Esophagus squamous epithelium (tissue), 5 donors: ENCODE data around the gene UQCR10. TPM values are rescaled to one million over a fixed set of nuclear protein-coding genes. Genes with fewer than 3 reads are reported as not detected.
A peak's percentile ranks its signal among the peaks of the same experiment; 100 is the strongest.

Experiments
- DNase-seq: peaks from one replicate; lab custom pipeline; 2025; lab: John Stamatoyannopoulos, UW
- H3K27ac ChIP-seq, 4 donors: fragments of 200-600 bp; sonication (generic); one replicate each; pipeline ENCODE4 v1.5.1; 2016 to 2019; ENCODE audit warnings: mild to moderate bottlenecking in 1 of 4
- H3K27me3 ChIP-seq, 4 donors: fragments of 200-600 bp; sonication (generic); 1 replicate in 3 of 4; 2 replicates in 1 of 4; pipeline versions ENCODE4 v1.5.1 to v1.6.0; 2017 to 2021; ENCODE audit warnings: antibody characterized with exemption in 1 of 4
- H3K36me3 ChIP-seq, 3 donors: fragments of 200-600 bp; sonication (generic); one replicate each; pipeline ENCODE4 v1.5.1; 2016 to 2019
- H3K4me1 ChIP-seq, 3 donors: fragments of 200-600 bp; sonication (generic); one replicate each; pipeline ENCODE4 v1.5.1; 2017 to 2019
- H3K4me3 ChIP-seq, 4 donors: fragments of 200-600 bp; sonication (generic); 1 replicate in 3 of 4; 2 replicates in 1 of 4; pipeline ENCODE4 v1.5.1; 2016 to 2019; ENCODE audit warnings: mild to moderate bottlenecking in 2 of 4, moderate library complexity in 1 of 4
- H3K9me3 ChIP-seq, 3 donors: fragments of 200-600 bp; sonication (generic); one replicate each; pipeline ENCODE4 v1.5.1; 2016 to 2019
- CTCF ChIP-seq, 6 experiments: fragments of 450-650 bp in 4 of 6; fragments of 200-600 bp in 2 of 6; sonication (generic) in 2 of 6; IDR thresholded peaks; one replicate each; pipeline ENCODE4 v1.5.1; 2016 to 2019; ENCODE audit warnings: antibody characterized with exemption in 6 of 6, mild to moderate bottlenecking in 4 of 6, moderate library complexity in 4 of 6
- POLR2A ChIP-seq, 4 donors: fragments of 450-650 bp; IDR thresholded peaks; one replicate each; pipeline ENCODE4 v1.6.1; 2017; ENCODE audit warnings: antibody characterized with exemption in 4 of 4, mild to moderate bottlenecking in 4 of 4, moderate library complexity in 3 of 4
- WGBS, 2 donors: methylation state at CpG; one replicate each; pipeline ENCODE4 v1.1.5; 2018; 5-methylcytosine and 5-hydroxymethylcytosine counted together
- intact Hi-C: fragments of 100-400 bp; cut with DNase I; formaldehyde crosslinking; loops from one replicate; pipeline ENCODE4 v1.15.0; 2022
- total RNA-seq, 4 donors: library from RNA; depleted of rRNA; stranded (reverse); fragments of >200 nt; gene quantifications; one replicate each; pipeline ENCODE4 v1.1.0, GENCODE V29; 2016
- donor health status: DM: yes; HTN: yes; CAD: no.

Gene UQCR10
- total RNA-seq, 4 donors from 2014 or later: 50.7 to 94.8 (median 65.0) TPM

GRCh38 chr22:29804985-29805384 lies 37.8 kb downstream of the UQCR10 start:
- Histone ChIP-seq H3K4me1 (peaks cover under 1 to 30% (median 1%) of the 10 kb centered on the region in 3 donors), H3K9me3 (no peaks in the 10 kb centered on the region), H3K27me3 (no peaks in the 10 kb centered on the region), H3K4me3 (peak overlapping the region in 3 of 4 donors; percentile 6 to 26 (median 10)), H3K27ac (peak overlapping the region in 3 of 4 donors; percentile 16 to 42 (median 21)), H3K36me3 (peaks cover 29 to 99% (median 42%) of the 10 kb centered on the region in 3 donors)
- TF ChIP-seq POLR2A (IDR thresholded peaks at IDR 0.05) (no peak), CTCF (IDR thresholded peaks at IDR 0.05) (no peak)
- intact Hi-C loops: no loop called here
- DNase-seq: no peak
- 51 to 83% methylated on average over 1 to 2 of the region's 2 CpGs for WGBS, 2 donors

GRCh38 chr22:29806196-29806595 lies 39.0 kb downstream of the UQCR10 start:
- intact Hi-C loops: no loop called here
- H3K27me3 ChIP-seq: no peaks in the 10 kb centered on the region
- no peak overlapping the region for H3K4me3 ChIP-seq
- H3K36me3 ChIP-seq: peaks cover 20 to 97% (median 42%) of the 10 kb centered on the region in 3 donors
- no peaks in the 10 kb centered on the region for H3K9me3 ChIP-seq
- TF ChIP-seq POLR2A (IDR thresholded peaks at IDR 0.05) (no peak), CTCF (IDR thresholded peaks at IDR 0.05) (no peak)
- H3K4me1 ChIP-seq: peaks cover 0 to 39% (median 10%) of the 10 kb centered on the region in 3 donors
- no peak overlapping the region for H3K27ac ChIP-seq
- 100% methylated on average over 1 of the region's 6 CpGs for WGBS, 2 donors
- no peak for DNase-seq

GRCh38 chr22:29810216-29810615 lies 43.0 kb downstream of the UQCR10 start:
- peak overlapping the region in 2 of 4 donors; percentile 36 to 39 for H3K27ac ChIP-seq
- TF ChIP-seq CTCF (IDR thresholded peaks at IDR 0.05): no peak
- no peak for DNase-seq
- H3K27me3 ChIP-seq: no peaks in the 10 kb centered on the region
- peaks cover 11 to 97% (median 43%) of the 10 kb centered on the region in 3 donors for H3K36me3 ChIP-seq
- H3K9me3 ChIP-seq: no peaks in the 10 kb centered on the region
- 35 to 66% methylated on average over 2 of the region's 2 CpGs for WGBS, 2 donors
- intact Hi-C loops: no loop called here
- H3K4me3 ChIP-seq: no peak overlapping the region
- peaks cover 3 to 66% (median 10%) of the 10 kb centered on the region in 3 donors for H3K4me1 ChIP-seq

- no peak for DNase-seq
- Histone ChIP-seq H3K27me3 (no peaks in the 10 kb centered on the region), H3K4me3 (no peak overlapping the region), H3K27ac (peak overlapping the region in 3 of 4 donors; percentile 5 to 39 (median 36)), H3K36me3 (peaks cover 9 to 94% (median 31%) of the 10 kb centered on the region in 3 donors), H3K9me3 (no peaks in the 10 kb centered on the region), H3K4me1 (peaks cover 3 to 69% (median 18%) of the 10 kb centered on the region in 3 donors)
- 36 to 43% methylated on average over 2 of the region's 2 CpGs for WGBS, 2 donors
- intact Hi-C loops: no loop called here
- no peak for TF ChIP-seq POLR2A (IDR thresholded peaks at IDR 0.05)
- no peak for TF ChIP-seq CTCF (IDR thresholded peaks at IDR 0.05)
These were observed 44.2 kb downstream of the UQCR10 start for GRCh38 chr22:29811377-29811776.

- no peak for DNase-seq
- no peaks in the 10 kb centered on the region for H3K27me3 ChIP-seq
- peaks cover 5 to 89% (median 19%) of the 10 kb centered on the region in 3 donors for H3K36me3 ChIP-seq
- WGBS, 2 donors: 68 to 73% methylated on average over 8 of the region's 8 CpGs
- peaks cover 17 to 87% (median 34%) of the 10 kb centered on the region in 3 donors for H3K4me1 ChIP-seq
- H3K9me3 ChIP-seq: no peaks in the 10 kb centered on the region
- no peak for TF ChIP-seq CTCF (IDR thresholded peaks at IDR 0.05)
- no peak overlapping the region for H3K4me3 ChIP-seq
- H3K27ac ChIP-seq: peak overlapping the region in 2 of 4 donors; percentile 42 to 54
- intact Hi-C loops: no loop called here
These were observed 46.0 kb downstream of the UQCR10 start for GRCh38 chr22:29813126-29813525.
